Endothelial cell (in vitro differentiated cells): ENCODE results near the gene OR52B2. TPM values are rescaled to one million over a fixed set of nuclear protein-coding genes. Genes with fewer than 3 reads are reported as not detected.

Source experiments
- DNase-seq: peaks from one replicate; pipeline ENCODE4 v3.0.0; 2021; ENCODE audit warnings: low spot score
- H3K27ac Mint-ChIP-seq: one replicate; pipeline ENCODE4 v1.8.0; 2021; ENCODE audit warnings: mixed read lengths, inconsistent platforms; ENCODE audit not compliant: unreplicated experiment
- H3K27me3 Mint-ChIP-seq: one replicate; pipeline ENCODE4 v1.8.0; 2021; ENCODE audit warnings: mild to moderate bottlenecking, moderate library complexity, mixed read lengths, inconsistent platforms; ENCODE audit not compliant: unreplicated experiment
- H3K36me3 Mint-ChIP-seq: one replicate; pipeline ENCODE4 v1.8.0; 2021; ENCODE audit warnings: mild to moderate bottlenecking, low read depth, mixed read lengths, inconsistent platforms; ENCODE audit not compliant: unreplicated experiment
- H3K4me1 Mint-ChIP-seq: one replicate; pipeline ENCODE4 v1.8.0; 2021; ENCODE audit warnings: mild to moderate bottlenecking, mixed read lengths, inconsistent platforms; ENCODE audit not compliant: unreplicated experiment
- H3K4me3 Mint-ChIP-seq: one replicate; pipeline ENCODE4 v1.8.0; 2021; ENCODE audit warnings: mild to moderate bottlenecking, mixed read lengths, inconsistent platforms; ENCODE audit not compliant: unreplicated experiment
- H3K9me3 Mint-ChIP-seq: one replicate; pipeline ENCODE4 v1.8.0; 2021; ENCODE audit warnings: mixed read lengths, inconsistent platforms; ENCODE audit not compliant: unreplicated experiment
- total RNA-seq: library from RNA; stranded (reverse); fragmentation: NEBNext Ultra II Directional; extraction: Animal tissue kit (Norgen Biotek cat#: 25700); gene quantifications from one replicate; pipeline ENCODE4 v1.2.1, GENCODE V29; 2021; ENCODE audit not compliant: unreplicated experiment
- TF ChIP-seq, protein P1 (sequence below): fragments of 200-600 bp; sonication (generic); IDR thresholded peaks from one replicate; pipeline ENCODE4 v1.5.0; 2021; ENCODE audit warnings: antibody characterized with exemption; ENCODE audit not compliant: unreplicated experiment

OR52B2 gene
- total RNA-seq, 1 donor from 2014 or later, result not detected

GRCh38 chr11:6203327-6203726, 33.2 kb upstream of the OR52B2 start:
- Mint-ChIP-seq H3K27ac (no peak overlapping the region), H3K27me3 (no peaks in the 10 kb centered on the region), H3K4me1 (no peaks in the 10 kb centered on the region), H3K9me3 (no peaks in the 10 kb centered on the region), H3K36me3 (peaks cover 4% of the 10 kb centered on the region), H3K4me3 (no peak overlapping the region)
- DNase-seq, result no peak
- TF ChIP-seq, protein P1, sequence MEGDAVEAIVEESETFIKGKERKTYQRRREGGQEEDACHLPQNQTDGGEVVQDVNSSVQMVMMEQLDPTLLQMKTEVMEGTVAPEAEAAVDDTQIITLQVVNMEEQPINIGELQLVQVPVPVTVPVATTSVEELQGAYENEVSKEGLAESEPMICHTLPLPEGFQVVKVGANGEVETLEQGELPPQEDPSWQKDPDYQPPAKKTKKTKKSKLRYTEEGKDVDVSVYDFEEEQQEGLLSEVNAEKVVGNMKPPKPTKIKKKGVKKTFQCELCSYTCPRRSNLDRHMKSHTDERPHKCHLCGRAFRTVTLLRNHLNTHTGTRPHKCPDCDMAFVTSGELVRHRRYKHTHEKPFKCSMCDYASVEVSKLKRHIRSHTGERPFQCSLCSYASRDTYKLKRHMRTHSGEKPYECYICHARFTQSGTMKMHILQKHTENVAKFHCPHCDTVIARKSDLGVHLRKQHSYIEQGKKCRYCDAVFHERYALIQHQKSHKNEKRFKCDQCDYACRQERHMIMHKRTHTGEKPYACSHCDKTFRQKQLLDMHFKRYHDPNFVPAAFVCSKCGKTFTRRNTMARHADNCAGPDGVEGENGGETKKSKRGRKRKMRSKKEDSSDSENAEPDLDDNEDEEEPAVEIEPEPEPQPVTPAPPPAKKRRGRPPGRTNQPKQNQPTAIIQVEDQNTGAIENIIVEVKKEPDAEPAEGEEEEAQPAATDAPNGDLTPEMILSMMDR, result no peak

GRCh38 chr11:6202041-6202440, 31.9 kb upstream of the OR52B2 start:
- DNase-seq, result no peak
- no peak overlapping the region for H3K27ac Mint-ChIP-seq
- no peaks in the 10 kb centered on the region for H3K4me1 Mint-ChIP-seq
- no peaks in the 10 kb centered on the region for H3K27me3 Mint-ChIP-seq
- H3K36me3 Mint-ChIP-seq, result peaks cover 4% of the 10 kb centered on the region
- no peaks in the 10 kb centered on the region for H3K9me3 Mint-ChIP-seq
- TF ChIP-seq, protein P1, result no peak
- H3K4me3 Mint-ChIP-seq, result no peak overlapping the region

GRCh38 chr11:6201481-6201880, 31.4 kb upstream of the OR52B2 start:
- no peak overlapping the region for H3K27ac Mint-ChIP-seq
- H3K4me1 Mint-ChIP-seq, result no peaks in the 10 kb centered on the region
- H3K4me3 Mint-ChIP-seq, result no peak overlapping the region
- peaks cover 4% of the 10 kb centered on the region for H3K36me3 Mint-ChIP-seq
- TF ChIP-seq, protein P1, result no peak
- DNase-seq, result no peak
- H3K27me3 Mint-ChIP-seq, result no peaks in the 10 kb centered on the region
- H3K9me3 Mint-ChIP-seq, result no peaks in the 10 kb centered on the region

DNA sequence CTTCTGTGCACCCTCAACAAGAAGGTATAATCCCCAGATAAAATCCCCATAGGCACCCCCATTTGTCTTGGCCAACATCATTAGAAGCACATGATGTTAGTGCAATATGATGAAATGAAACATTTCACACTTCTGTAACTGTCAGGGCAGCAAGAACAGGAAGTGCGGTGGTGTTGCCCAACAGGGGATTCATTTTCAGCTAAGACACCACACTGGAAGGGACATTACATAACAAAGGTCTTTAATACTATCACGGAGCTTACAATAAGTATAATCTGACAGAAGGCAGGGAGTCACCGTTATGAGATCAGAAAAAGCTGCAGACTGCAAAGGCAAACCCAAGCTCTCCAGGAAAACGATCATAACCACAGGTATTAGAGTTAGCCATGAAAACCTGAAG, 30.8 kb upstream of the OR52B2 start:
- DNase-seq, result no peak
- no peaks in the 10 kb centered on the region for H3K4me1 Mint-ChIP-seq
- H3K9me3 Mint-ChIP-seq, result no peaks in the 10 kb centered on the region
- H3K36me3 Mint-ChIP-seq, result peaks cover 4% of the 10 kb centered on the region
- no peaks in the 10 kb centered on the region for H3K27me3 Mint-ChIP-seq
- TF ChIP-seq, protein P1, result no peak
- no peak overlapping the region for H3K27ac Mint-ChIP-seq
- H3K4me3 Mint-ChIP-seq, result no peak overlapping the region

DNA sequence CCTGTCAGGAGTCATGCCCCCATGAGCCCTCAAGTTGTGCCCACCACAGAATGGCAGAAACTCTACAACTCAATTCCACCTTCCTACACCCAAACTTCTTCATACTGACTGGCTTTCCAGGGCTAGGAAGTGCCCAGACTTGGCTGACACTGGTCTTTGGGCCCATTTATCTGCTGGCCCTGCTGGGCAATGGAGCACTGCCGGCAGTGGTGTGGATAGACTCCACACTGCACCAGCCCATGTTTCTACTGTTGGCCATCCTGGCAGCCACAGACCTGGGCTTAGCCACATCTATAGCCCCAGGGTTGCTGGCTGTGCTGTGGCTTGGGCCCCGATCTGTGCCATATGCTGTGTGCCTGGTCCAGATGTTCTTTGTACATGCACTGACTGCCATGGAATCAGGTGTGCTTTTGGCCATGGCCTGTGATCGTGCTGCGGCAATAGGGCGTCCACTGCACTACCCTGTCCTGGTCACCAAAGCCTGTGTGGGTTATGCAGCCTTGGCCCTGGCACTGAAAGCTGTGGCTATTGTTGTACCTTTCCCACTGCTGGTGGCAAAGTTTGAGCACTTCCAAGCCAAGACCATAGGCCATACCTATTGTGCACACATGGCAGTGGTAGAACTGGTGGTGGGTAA, 29.2 kb upstream of the OR52B2 start, which contains the start of gene OR52W1:
OR52W1 (plus strand) TSS at position 51 of the 637 bp plus-strand sequence; CDS start at position 51, 0 bp downstream.
- Mint-ChIP-seq H3K36me3 (no peaks in the 10 kb centered on the region), H3K9me3 (no peaks in the 10 kb centered on the region), H3K4me1 (no peaks in the 10 kb centered on the region), H3K27me3 (peaks cover 2% of the 10 kb centered on the region), H3K27ac (no peak within 1 kb of the TSS), H3K4me3 (no peak within 1 kb of the TSS)
- TF ChIP-seq, protein P1, result no peak
- no peak for DNase-seq
